Measurements from ENCODE around the gene MAML3. TPM values are rescaled to one million over a fixed set of nuclear protein-coding genes. Genes with fewer than 3 reads are reported as not detected.
A peak's percentile ranks its signal among the peaks of the same experiment; 100 is the strongest.

The MAML3 gene
- polyA plus RNA-seq, 5 donors, result 13.3 to 19.2 (median 16.8) TPM

- no peak for DNase-seq
These were observed 77.7 kb downstream of the MAML3 start for GRCh38 chr4:140076307-140076706.

- no peak for DNase-seq
These were observed 82.2 kb downstream of the MAML3 start for GRCh38 chr4:140071806-140072205.

- no peak for DNase-seq
These were observed 83.0 kb downstream of the MAML3 start for GRCh38 chr4:140070973-140071372.

- DNase-seq, result no peak
These were observed 83.6 kb downstream of the MAML3 start for GRCh38 chr4:140070366-140070765.

GRCh38 chr4:140069066-140069465, 84.9 kb downstream of the MAML3 start:
- no peak for DNase-seq

- no peak for DNase-seq
These were observed 85.7 kb downstream of the MAML3 start for GRCh38 chr4:140068271-140068670.

GRCh38 chr4:140066031-140066930, 87.7 kb downstream of the MAML3 start:
- DNase-seq, result no peak

- DNase-seq, result no peak
These were observed 88.6 kb downstream of the MAML3 start for GRCh38 chr4:140065393-140065792.

GRCh38 chr4:140061659-140062289, 92.2 kb downstream of the MAML3 start:
- no peak for DNase-seq

- DNase-seq, result no peak
These were observed 92.8 kb downstream of the MAML3 start for GRCh38 chr4:140061194-140061593.

GRCh38 chr4:140059159-140059558, 94.8 kb downstream of the MAML3 start:
- DNase-seq, result no peak

- DNase-seq, result no peak
These were observed 96.3 kb downstream of the MAML3 start for GRCh38 chr4:140057701-140058100.

GRCh38 chr4:140056015-140056414, 98.0 kb downstream of the MAML3 start:
- no peak for DNase-seq

- DNase-seq, result no peak
These were observed 99.1 kb downstream of the MAML3 start for GRCh38 chr4:140054861-140055260.

- no peak for DNase-seq
These were observed 100.8 kb downstream of the MAML3 start for GRCh38 chr4:140053185-140053584.

- no peak for DNase-seq
These were observed 101.9 kb downstream of the MAML3 start for GRCh38 chr4:140052050-140052449.

GRCh38 chr4:140049849-140050637, 103.9 kb downstream of the MAML3 start:
- DNase-seq, result no peak

- peak in 1 of 2 donors; percentile 69 for DNase-seq
These were observed 104.7 kb downstream of the MAML3 start for GRCh38 chr4:140049024-140049848.

GRCh38 chr4:140048419-140048995, 105.5 kb downstream of the MAML3 start:
- no peak for DNase-seq

- no peak for DNase-seq
These were observed 106.2 kb downstream of the MAML3 start for GRCh38 chr4:140047786-140048185.

GRCh38 chr4:140047017-140047640, 106.9 kb downstream of the MAML3 start:
- DNase-seq, result no peak

All from right lung (tissue), 5 donors.